DOHH2 (cell line): ENCODE measurements around the gene ARF1.
A peak's percentile ranks its signal among the peaks of the same experiment; 100 is the strongest.
"Not testable (repeated sequence)": the region's sequence is repeated elsewhere in the genome, so short reads cannot be mapped to it uniquely, and the experiment has no call there.

ENCODE experiments used
- H3F3A ChIP-seq: fragments of 200-600 bp; sonication (generic), shearing (Covaris generic); 2 replicates; pipeline ENCODE4 v1.6.0; 2016; ENCODE audit warnings: antibody characterized with exemption, mild to moderate bottlenecking; ENCODE audit not compliant: control insufficient read depth, insufficient read depth
- H3K27ac ChIP-seq: fragments of 200-600 bp; sonication (generic); 2 replicates; pipeline ENCODE4 v1.5.1; 2014; ENCODE audit warnings: low read depth, mild to moderate bottlenecking, low read length, moderate library complexity
- H3K27me3 ChIP-seq: fragments of 200-600 bp; sonication (generic); 2 replicates; pipeline ENCODE4 v1.6.1; 2014; ENCODE audit warnings: mild to moderate bottlenecking, low read length, mixed read lengths; ENCODE audit not compliant: control insufficient read depth
- H3K36me3 ChIP-seq: fragments of 200-600 bp; sonication (generic); 2 replicates; pipeline ENCODE4 v1.6.1; 2014; ENCODE audit warnings: mild to moderate bottlenecking, low read length, moderate library complexity, mixed read lengths; ENCODE audit not compliant: control insufficient read depth
- H3K4me1 ChIP-seq: fragments of 200-600 bp; sonication (generic); 2 replicates; pipeline ENCODE4 v1.6.1; 2014; ENCODE audit warnings: mild to moderate bottlenecking, low read length, mixed read lengths; ENCODE audit not compliant: control insufficient read depth
- H3K4me2 ChIP-seq: fragments of 200-600 bp; sonication (generic); 2 replicates; pipeline ENCODE4 v1.6.0; 2014; ENCODE audit warnings: mild to moderate bottlenecking, low read length, moderate library complexity
- H3K4me3 ChIP-seq: fragments of 200-600 bp; sonication (generic); 2 replicates; pipeline ENCODE4 v1.5.1; 2014; ENCODE audit warnings: mild to moderate bottlenecking, low read length, mixed read lengths
- H3K79me2 ChIP-seq: fragments of 200-600 bp; sonication (generic); 2 replicates; pipeline ENCODE4 v1.6.1; 2014; ENCODE audit warnings: mild to moderate bottlenecking, low read length, mixed read lengths; ENCODE audit not compliant: control insufficient read depth
- H3K9me2 ChIP-seq: fragments of 200-600 bp; sonication (generic); replicated peaks from 2 replicates; pipeline ENCODE4 v1.6.1; 2014; ENCODE audit warnings: mild to moderate bottlenecking, low read length, mixed read lengths; ENCODE audit not compliant: control insufficient read depth
- H3K9me3 ChIP-seq: fragments of 200-600 bp; sonication (generic); 2 replicates; pipeline ENCODE4 v1.6.1; 2014; ENCODE audit warnings: antibody characterized with exemption, low read length, mixed read lengths; ENCODE audit not compliant: control insufficient read depth, insufficient read depth
- H4K20me1 ChIP-seq: fragments of 200-600 bp; sonication (generic); 2 replicates; pipeline ENCODE4 v1.6.0; 2014; ENCODE audit warnings: low read depth, mild to moderate bottlenecking, antibody characterized with exemption, low read length, moderate library complexity; ENCODE audit not compliant: control insufficient read depth, insufficient read depth
- CTCF ChIP-seq: fragments of 200-600 bp; sonication (generic); IDR thresholded peaks from one replicate; pipeline ENCODE4 v1.5.1; 2014; ENCODE audit warnings: antibody characterized with exemption, mild to moderate bottlenecking, low read depth, low read length; ENCODE audit not compliant: poor library complexity, severe bottlenecking
- EZH2phosphoT487 ChIP-seq: fragments of 200-600 bp; sonication (generic); IDR thresholded peaks from 2 replicates; pipeline ENCODE4 v1.6.1; 2017; ENCODE audit warnings: borderline replicate concordance, mild to moderate bottlenecking, antibody characterized with exemption, low read length, moderate library complexity, mixed read lengths

Gene ARF1

GRCh38 chr1:228109073-228109961 lies 26.8 kb downstream of the ARF1 start, which contains the start of gene MRPL55:
MRPL55 (minus strand) TSS chr1:228109299; CDS start chr1:228108260, 1,039 bp downstream.
- Histone ChIP-seq H3K4me1 (peaks cover 21% of the 10 kb centered on the region), H3K9me2 (no peaks in the 10 kb centered on the region), H3K9me3 (no peaks in the 10 kb centered on the region), H3K27ac (no peak within 1 kb of the TSS), H3F3A (peaks cover 5% of the 10 kb centered on the region; the same call in 1 of the 2 replicates), H3K27me3 (no peaks in the 10 kb centered on the region), H4K20me1 (no peaks in the 10 kb centered on the region), H3K79me2 (peaks cover 18% of the 10 kb centered on the region), H3K4me2 (peak within 1 kb of the TSS; percentile 85), H3K4me3 (peak within 1 kb of the TSS; percentile 96), H3K36me3 (peaks cover 23% of the 10 kb centered on the region)
- TF ChIP-seq EZH2phosphoT487: no peak
- TF ChIP-seq CTCF: peak; percentile 27

- TF ChIP-seq CTCF (no peak), EZH2phosphoT487 (no peak)
- Histone ChIP-seq H3K27ac (no peak overlapping the region), H3K36me3 (peaks cover 20% of the 10 kb centered on the region; the same call in 1 of the 2 replicates), H3K9me2 (no peaks in the 10 kb centered on the region), H4K20me1 (no peaks in the 10 kb centered on the region), H3K4me2 (peak overlapping the region; percentile 85), H3K4me1 (peaks cover 17% of the 10 kb centered on the region), H3F3A (peaks cover 5% of the 10 kb centered on the region; the same call in 1 of the 2 replicates), H3K27me3 (no peaks in the 10 kb centered on the region), H3K9me3 (no peaks in the 10 kb centered on the region), H3K79me2 (peaks cover 18% of the 10 kb centered on the region), H3K4me3 (peak overlapping the region; percentile 96)
These were observed 27.5 kb downstream of the ARF1 start for GRCh38 chr1:228109962-228110488.

GRCh38 chr1:228110556-228110955 lies 28.0 kb downstream of the ARF1 start:
- H3K27ac ChIP-seq: no peak overlapping the region
- TF ChIP-seq CTCF (no peak), EZH2phosphoT487 (no peak)
- no peaks in the 10 kb centered on the region for H3K27me3 ChIP-seq
- H3K9me3 ChIP-seq: no peaks in the 10 kb centered on the region
- no peaks in the 10 kb centered on the region for H3K9me2 ChIP-seq
- peak overlapping the region; percentile 85 for H3K4me2 ChIP-seq
- peaks cover 18% of the 10 kb centered on the region for H3K79me2 ChIP-seq
- peaks cover 5% of the 10 kb centered on the region; the same call in 1 of the 2 replicates for H3F3A ChIP-seq
- H3K36me3 ChIP-seq: peaks cover 19% of the 10 kb centered on the region; the same call in 1 of the 2 replicates
- peaks cover 17% of the 10 kb centered on the region for H3K4me1 ChIP-seq
- no peaks in the 10 kb centered on the region for H4K20me1 ChIP-seq
- H3K4me3 ChIP-seq: peak overlapping the region; percentile 96; the same call in 1 of the 2 replicates

GRCh38 chr1:228111315-228111714 lies 28.8 kb downstream of the ARF1 start:
- H3K4me2 ChIP-seq, H3K9me2 ChIP-seq, H3F3A ChIP-seq, H4K20me1 ChIP-seq, H3K27me3 ChIP-seq, H3K9me3 ChIP-seq, H3K27ac ChIP-seq, H3K4me3 ChIP-seq: not testable (repeated sequence)
- H3K4me1 ChIP-seq: peaks cover 17% of the 10 kb centered on the region
- peaks cover 11% of the 10 kb centered on the region; the same call in 1 of the 2 replicates for H3K36me3 ChIP-seq
- H3K79me2 ChIP-seq: peaks cover 18% of the 10 kb centered on the region
